Fibroblast of gingiva (primary cell): ENCODE data around the gene SH3GLB2.
"Not testable (repeated sequence)": the region's sequence is repeated elsewhere in the genome, so short reads cannot be mapped to it uniquely, and the experiment has no call there.

Experiments used
- DNase-seq: peaks from one replicate; pipeline ENCODE4 v3.0.0-alpha.2; 2011; ENCODE audit warnings: low read depth

Gene SH3GLB2

GRCh38 chr9:129014608-129015007 lies 13.5 kb downstream of the SH3GLB2 start:
- no peak for DNase-seq

- no peak for DNase-seq
These were observed 14.0 kb downstream of the SH3GLB2 start for GRCh38 chr9:129014124-129014523.

DNA sequence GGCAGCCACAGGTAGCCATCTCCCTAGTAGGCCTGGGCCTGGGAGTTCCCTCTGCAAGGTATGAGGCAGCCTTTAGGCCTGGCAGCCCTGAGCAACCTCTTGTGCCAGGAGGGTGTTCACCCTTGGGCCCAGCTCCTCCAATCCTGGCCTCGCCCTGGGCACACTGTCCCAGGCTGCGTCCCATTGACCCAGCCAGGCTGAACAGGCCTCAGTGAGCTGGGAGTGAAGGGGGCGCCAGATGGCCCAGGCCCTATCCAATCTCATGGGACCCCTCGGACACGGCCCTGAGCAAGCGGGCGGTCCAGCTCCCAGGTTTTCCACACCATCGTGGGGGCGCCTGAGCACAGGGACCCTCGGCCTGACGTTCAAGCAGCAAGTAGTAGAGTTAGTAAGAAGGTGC lies 14.5 kb downstream of the SH3GLB2 start:
- DNase-seq, result no peak

- DNase-seq, result no peak
These were observed 15.2 kb downstream of the SH3GLB2 start for GRCh38 chr9:129012893-129013448.

GRCh38 chr9:129012343-129012742 lies 15.8 kb downstream of the SH3GLB2 start:
- no peak for DNase-seq

- no peak for DNase-seq
These were observed 16.4 kb downstream of the SH3GLB2 start for GRCh38 chr9:129011761-129012181.

DNA sequence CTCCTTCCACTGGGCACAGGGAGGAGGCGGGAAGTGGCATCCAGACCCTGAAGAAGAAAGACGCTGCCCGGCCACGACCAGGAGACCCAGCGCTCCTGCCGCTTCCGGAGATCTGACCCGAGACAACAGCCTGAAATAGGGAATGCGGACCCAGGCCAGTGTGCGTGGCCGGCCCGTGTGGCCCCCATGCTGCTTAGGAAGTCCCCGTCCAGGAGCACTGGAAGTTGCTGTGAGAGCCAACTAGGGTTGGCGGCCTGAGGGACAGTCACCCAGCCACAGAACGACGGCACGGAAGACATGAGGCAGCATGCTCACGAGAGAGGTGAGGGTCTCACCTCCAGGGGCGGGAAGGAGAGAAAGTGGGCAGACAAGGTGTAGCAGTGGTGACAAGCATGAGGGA lies 17.0 kb downstream of the SH3GLB2 start:
- DNase-seq, result no peak

DNA sequence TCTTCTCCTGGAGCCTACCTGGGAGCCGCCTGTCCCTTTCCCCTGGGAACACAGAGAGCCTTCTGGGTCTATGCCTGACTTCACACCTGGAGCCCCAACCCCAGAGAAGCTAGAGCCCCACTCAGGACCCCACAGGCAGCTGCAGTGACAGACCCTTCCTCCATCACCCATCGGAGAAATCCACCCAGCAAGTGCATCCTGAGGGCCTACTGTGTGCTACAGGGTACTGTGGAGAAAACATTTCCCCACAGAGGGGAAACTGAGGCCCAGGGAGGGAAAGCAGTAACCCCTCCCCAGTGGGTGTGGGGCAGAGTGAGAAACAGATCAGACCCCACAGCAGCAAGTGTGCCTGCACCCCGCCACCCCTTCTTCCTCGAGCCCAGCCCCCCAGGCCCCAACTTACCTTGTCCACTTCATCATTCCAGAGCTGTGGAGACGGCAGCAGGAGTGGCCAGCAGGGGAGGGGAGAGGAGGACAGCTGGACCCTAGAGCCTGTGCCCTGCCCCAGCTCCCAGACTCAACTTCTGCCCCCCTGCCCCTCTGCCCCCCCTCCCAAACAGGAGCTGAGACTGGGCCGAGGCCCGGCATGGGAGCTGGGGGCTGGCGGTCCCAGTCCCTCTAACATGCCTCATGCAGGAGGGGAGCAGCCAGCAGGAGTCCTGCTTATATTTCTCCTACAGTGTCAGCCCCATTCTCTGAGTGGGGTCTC lies 17.7 kb downstream of the SH3GLB2 start:
- no peak for DNase-seq

DNA sequence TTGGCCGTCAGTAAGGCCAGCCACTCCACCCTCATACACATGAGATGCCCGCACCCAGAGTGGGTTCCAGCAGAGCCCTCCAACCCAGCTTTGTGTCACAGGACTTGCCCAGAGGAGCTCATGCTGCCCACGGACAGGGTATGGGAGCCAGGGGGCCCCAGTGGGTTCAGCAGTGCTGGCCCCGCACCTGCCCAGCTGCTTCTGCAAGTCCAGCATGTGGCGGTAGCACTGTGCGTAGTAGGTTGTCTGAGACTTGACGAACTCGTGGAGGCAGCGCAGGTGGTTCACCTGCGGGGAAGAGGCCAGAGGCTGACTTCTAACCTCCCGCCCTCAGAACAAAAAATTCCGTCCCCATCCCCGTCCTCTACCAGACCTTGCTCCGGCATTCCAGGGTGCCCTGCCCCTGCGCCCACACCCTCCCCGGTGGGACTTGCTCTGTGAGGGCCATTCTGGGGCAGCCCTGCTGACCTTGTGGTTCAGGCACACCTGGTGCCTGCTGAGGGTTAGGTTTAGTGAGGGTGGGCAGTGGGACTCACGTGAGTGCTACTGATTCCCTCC lies 18.5 kb downstream of the SH3GLB2 start:
- no peak for DNase-seq

GRCh38 chr9:129008986-129009583 lies 19.0 kb downstream of the SH3GLB2 start:
- DNase-seq, result no peak

DNA sequence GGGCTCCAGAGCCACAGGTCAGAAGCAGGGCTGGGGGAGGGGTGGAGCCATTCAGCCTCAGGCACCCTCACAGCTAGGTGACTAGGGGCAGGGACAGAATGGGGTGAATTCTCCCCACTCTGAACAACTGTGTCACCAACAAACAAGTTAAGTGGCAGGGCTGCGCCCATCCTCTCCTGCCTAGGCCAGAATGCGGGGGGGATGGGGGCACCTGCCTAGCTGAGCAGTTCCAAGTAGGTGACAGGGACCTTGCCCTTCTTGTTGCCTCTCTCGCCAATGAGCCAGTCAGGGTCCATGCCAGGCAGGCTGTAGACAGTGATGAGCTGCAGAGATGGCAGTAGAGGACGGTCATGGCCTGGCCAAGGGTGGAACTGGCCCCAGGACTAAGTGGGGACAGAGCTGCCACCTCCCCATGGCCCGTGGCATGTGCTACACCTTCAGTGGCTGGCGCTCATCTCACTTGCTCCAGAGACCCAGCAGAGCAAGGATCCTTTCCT lies 19.6 kb downstream of the SH3GLB2 start:
- no peak for DNase-seq

DNA sequence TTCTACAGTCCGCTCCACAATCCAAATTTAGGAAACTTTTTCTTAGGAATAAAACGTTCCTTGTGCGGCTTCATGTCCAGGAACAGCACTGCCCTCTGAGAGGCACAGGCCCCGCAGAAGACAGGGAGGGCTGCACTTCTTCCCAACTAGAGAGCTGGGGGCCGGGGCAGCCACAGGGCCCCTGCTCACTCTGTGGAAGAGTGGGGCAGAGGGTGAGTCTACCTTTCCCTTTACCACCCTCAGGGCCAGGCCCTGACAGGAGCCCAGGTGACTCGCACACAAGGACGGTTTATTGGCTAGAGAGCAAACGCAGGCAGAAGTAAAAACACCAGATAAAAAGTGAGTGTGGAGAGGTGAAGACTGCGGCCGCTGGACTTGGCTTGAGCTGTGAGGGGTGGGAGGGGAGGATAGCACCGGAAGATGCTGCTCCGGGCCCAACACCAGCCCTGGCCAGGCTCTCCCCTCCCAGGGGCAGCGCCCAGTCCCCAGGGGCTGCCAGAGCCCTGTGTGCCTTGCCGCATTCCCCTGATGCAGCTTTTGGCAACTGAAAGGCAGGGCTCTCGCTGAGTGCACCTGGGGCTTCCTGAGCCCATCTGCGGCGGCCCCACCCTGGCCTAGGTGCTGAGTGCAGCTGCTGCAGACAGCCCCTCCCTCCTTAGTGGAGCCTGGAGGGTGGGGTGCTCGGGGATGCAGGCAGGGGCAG lies 20.2 kb downstream of the SH3GLB2 start:
- no peak for DNase-seq

GRCh38 chr9:129007035-129007765 lies 20.9 kb downstream of the SH3GLB2 start:
- no peak for DNase-seq

- peak; percentile 73 for DNase-seq
These were observed 21.6 kb downstream of the SH3GLB2 start for GRCh38 chr9:129006328-129007034.

GRCh38 chr9:129005336-129005997 lies 22.7 kb downstream of the SH3GLB2 start:
- DNase-seq, result no peak

- not testable (repeated sequence) for DNase-seq
These were observed 24.0 kb downstream of the SH3GLB2 start for GRCh38 chr9:129004173-129004572.

DNA sequence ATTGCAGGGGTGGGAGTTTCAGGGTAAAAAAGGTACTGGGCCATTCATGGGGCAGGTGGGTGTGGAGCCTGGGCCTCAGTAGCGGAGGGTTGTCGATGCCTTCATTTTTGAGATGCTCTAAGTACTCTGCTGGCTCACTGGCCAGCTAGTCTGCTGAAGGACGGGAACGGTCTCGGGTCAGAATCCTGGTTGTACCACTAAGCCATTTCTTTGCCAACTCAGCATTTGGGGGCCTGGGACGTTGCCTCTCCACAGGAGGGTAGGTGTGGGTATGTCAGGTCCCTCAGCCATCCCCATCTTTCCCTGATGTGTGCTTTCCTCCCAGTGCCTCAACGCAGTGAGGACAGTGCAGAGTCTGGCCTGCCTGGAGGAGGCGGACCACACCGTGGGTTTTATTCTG lies 25.1 kb downstream of the SH3GLB2 start:
- no peak for DNase-seq

GRCh38 chr9:129001504-129002325 lies 26.4 kb downstream of the SH3GLB2 start:
- no peak for DNase-seq

- DNase-seq, result no peak
These were observed 28.4 kb downstream of the SH3GLB2 start for GRCh38 chr9:128999581-129000206.
